ENCODE data around the gene SAE1.
A peak's percentile ranks its signal among the peaks of the same experiment; 100 is the strongest.

SAE1 gene

GRCh38 chr19:47120470-47121067 lies 10.1 kb upstream of the SAE1 start:
- H3K27ac Mint-ChIP-seq, result peak overlapping the region in 1 of 3 experiments; percentile 17
- H3K27me3 Mint-ChIP-seq (ENCODE audit: low read depth), result no peaks in the 10 kb centered on the region
- no peak overlapping the region for H3K4me3 Mint-ChIP-seq
- no peak for TF ChIP-seq CTCF (IDR thresholded peaks at IDR 0.05; ENCODE audit: unreplicated experiment in 3 of 3)
- H3K4me1 Mint-ChIP-seq, result peaks cover 6% of the 10 kb centered on the region
- H3K9me3 Mint-ChIP-seq, result no peaks in the 10 kb centered on the region
- H3K36me3 Mint-ChIP-seq (ENCODE audit: low read depth), result no peaks in the 10 kb centered on the region

DNA sequence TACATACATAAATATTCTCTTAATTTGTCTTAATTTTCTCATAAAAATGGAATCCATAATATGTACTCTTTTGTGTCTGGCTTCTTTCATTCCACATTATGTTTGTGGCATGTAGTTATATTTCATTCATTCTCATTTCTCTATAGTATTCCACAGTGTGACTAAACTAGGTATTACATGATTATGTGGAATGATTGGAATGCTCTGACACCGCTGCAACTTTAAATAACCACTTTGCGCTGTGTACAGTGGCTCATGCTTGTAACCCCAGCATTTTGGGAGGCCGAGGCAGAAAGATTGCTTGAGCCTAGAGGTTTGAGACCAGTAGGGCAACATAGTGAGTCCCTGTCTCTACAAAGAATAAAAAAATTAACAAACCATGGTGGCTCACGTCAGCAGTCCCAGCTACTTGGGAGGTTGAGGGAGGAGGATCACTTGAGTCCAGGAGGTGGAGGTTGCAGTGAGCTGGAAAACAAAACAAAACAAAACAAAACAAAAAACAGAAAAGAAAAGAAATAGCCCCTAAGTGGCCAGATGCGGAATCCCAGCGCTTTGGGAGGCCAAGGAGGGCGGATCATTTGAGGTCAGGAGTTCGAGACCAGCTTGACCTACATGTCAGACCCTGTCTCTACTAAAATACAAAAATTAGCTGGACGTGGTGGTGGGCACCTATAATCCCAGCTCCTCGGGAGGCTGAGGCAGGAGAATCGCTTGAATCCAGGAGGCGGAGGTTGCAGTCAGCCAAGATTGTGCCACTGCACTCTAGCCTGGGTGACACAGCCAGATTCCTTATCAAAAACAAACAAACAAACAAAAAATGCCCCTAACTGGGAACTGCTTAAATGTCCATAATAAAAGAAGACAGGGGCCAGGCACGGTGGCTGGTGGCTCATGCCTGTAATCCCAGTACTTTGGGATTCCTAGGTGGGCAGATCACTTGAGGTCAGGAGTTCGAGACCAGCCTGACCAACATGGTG lies 8.0 kb upstream of the SAE1 start:
- H3K36me3 Mint-ChIP-seq (ENCODE audit: low read depth), result no peaks in the 10 kb centered on the region
- H3K4me3 Mint-ChIP-seq, result no peak overlapping the region
- no peaks in the 10 kb centered on the region for H3K27me3 Mint-ChIP-seq (ENCODE audit: low read depth)
- TF ChIP-seq CTCF (IDR thresholded peaks at IDR 0.05; ENCODE audit: unreplicated experiment in 3 of 3), result no peak
- peak overlapping the region in 2 of 3 experiments; percentile 12 to 68 for H3K27ac Mint-ChIP-seq
- H3K9me3 Mint-ChIP-seq, result no peaks in the 10 kb centered on the region
- H3K4me1 Mint-ChIP-seq, result peaks cover 6% of the 10 kb centered on the region

- Mint-ChIP-seq H3K9me3 (no peaks in the 10 kb centered on the region), H3K36me3 (ENCODE audit: low read depth) (no peaks in the 10 kb centered on the region), H3K4me3 (no peak overlapping the region), H3K4me1 (peaks cover 6% of the 10 kb centered on the region), H3K27ac (no peak overlapping the region), H3K27me3 (ENCODE audit: low read depth) (no peaks in the 10 kb centered on the region)
- TF ChIP-seq CTCF (IDR thresholded peaks at IDR 0.05; ENCODE audit: unreplicated experiment in 3 of 3), result no peak
Measured at GRCh38 chr19:47123406-47123805, 7.2 kb upstream of the SAE1 start.

GRCh38 chr19:47124937-47125668 lies 5.5 kb upstream of the SAE1 start:
- TF ChIP-seq CTCF (IDR thresholded peaks at IDR 0.05; ENCODE audit: unreplicated experiment in 3 of 3), result peak; percentile 57 to 75 (median 72)
- Mint-ChIP-seq H3K4me3 (no peak overlapping the region), H3K36me3 (ENCODE audit: low read depth) (no peaks in the 10 kb centered on the region), H3K27ac (peak overlapping the region in 2 of 3 experiments; percentile 26 to 51), H3K9me3 (no peaks in the 10 kb centered on the region), H3K4me1 (peaks cover 6% of the 10 kb centered on the region), H3K27me3 (ENCODE audit: low read depth) (no peaks in the 10 kb centered on the region)

- Mint-ChIP-seq H3K9me3 (peaks cover 4% of the 10 kb centered on the region), H3K4me3 (no peak overlapping the region), H3K27ac (no peak overlapping the region), H3K36me3 (ENCODE audit: low read depth) (no peaks in the 10 kb centered on the region), H3K27me3 (ENCODE audit: low read depth) (no peaks in the 10 kb centered on the region), H3K4me1 (peaks cover 10% of the 10 kb centered on the region)
- no peak for TF ChIP-seq CTCF (IDR thresholded peaks at IDR 0.05; ENCODE audit: unreplicated experiment in 3 of 3)
Measured at GRCh38 chr19:47125669-47125938, 5.0 kb upstream of the SAE1 start.

All from nephron (organoid).